SU-DHL-6 (cell line): ENCODE measurements around the gene PGLYRP3.

Experiments used
- H2AFZ ChIP-seq: fragments of 200-600 bp; sonication (generic); 2 replicates; pipeline ENCODE4 v1.6.1; 2014; ENCODE audit warnings: low read depth, mild to moderate bottlenecking, moderate library complexity, mixed read lengths, antibody characterized with exemption, low read length; ENCODE audit not compliant: severe bottlenecking
- H3F3A ChIP-seq: fragments of 200-600 bp; shearing (Covaris generic); 2 replicates; pipeline ENCODE4 v1.6.0; 2016; ENCODE audit warnings: antibody characterized with exemption, mild to moderate bottlenecking; ENCODE audit not compliant: insufficient read depth
- H3K27ac ChIP-seq: fragments of 200-600 bp; sonication (generic); 2 replicates; pipeline ENCODE4 v1.5.1; 2016; ENCODE audit warnings: low read depth, mild to moderate bottlenecking, low read length, moderate library complexity, mixed read lengths
- H3K27me3 ChIP-seq: fragments of 200-600 bp; sonication (generic), shearing (Covaris generic); 2 replicates; pipeline ENCODE4 v1.6.0; 2014; ENCODE audit warnings: mild to moderate bottlenecking, low read length
- H3K36me3 ChIP-seq: fragments of 200-600 bp; sonication (generic); 2 replicates; pipeline ENCODE4 v1.6.1; 2014; ENCODE audit warnings: mild to moderate bottlenecking, low read length, mixed read lengths
- H3K4me2 ChIP-seq: fragments of 300-600, 200-600 bp; shearing (Covaris generic), sonication (generic); 2 replicates; pipeline ENCODE4 v1.6.0; 2014; ENCODE audit warnings: low read length, low read depth, mild to moderate bottlenecking; ENCODE audit not compliant: poor library complexity, severe bottlenecking
- H3K4me3 ChIP-seq: fragments of 200-600 bp; sonication (generic); 2 replicates; pipeline ENCODE4 v1.5.1; 2014; ENCODE audit warnings: antibody characterized with exemption, low read length, mild to moderate bottlenecking, mixed read lengths; ENCODE audit not compliant: insufficient read depth, poor library complexity, severe bottlenecking
- H3K79me2 ChIP-seq: fragments of 200-600 bp; sonication (generic); 2 replicates; pipeline ENCODE4 v1.6.1; 2014; ENCODE audit warnings: mild to moderate bottlenecking, low read length, moderate library complexity; ENCODE audit not compliant: insufficient read depth
- H3K9ac ChIP-seq: fragments of 200-600 bp; sonication (generic); 2 replicates; pipeline ENCODE4 v1.7.0; 2014; ENCODE audit warnings: mild to moderate bottlenecking, low read length
- H3K9me2 ChIP-seq: fragments of 200-600 bp; sonication (generic); replicated peaks from 2 replicates; pipeline ENCODE4 v1.6.1; 2014; ENCODE audit warnings: low read length; ENCODE audit not compliant: insufficient read depth
- H3K9me3 ChIP-seq: fragments of 200-600 bp; sonication (generic); 2 replicates; pipeline ENCODE4 v1.6.1; 2014; ENCODE audit warnings: low read length, mixed read lengths; ENCODE audit not compliant: insufficient read depth
- H4K20me1 ChIP-seq: fragments of 200-600 bp; sonication (generic); 2 replicates; pipeline ENCODE4 v1.6.1; 2014; ENCODE audit warnings: low read depth, mild to moderate bottlenecking, antibody characterized with exemption, low read length, moderate library complexity, mixed read lengths
- CTCF ChIP-seq: fragments of 200-600 bp; sonication (generic); IDR thresholded peaks from one replicate; pipeline ENCODE4 v1.5.1; 2017; ENCODE audit warnings: antibody characterized with exemption, mild to moderate bottlenecking, low read length, moderate library complexity; ENCODE audit not compliant: insufficient read depth, poor library complexity, severe bottlenecking
- EZH2phosphoT487 ChIP-seq: fragments of 200-600 bp; sonication (generic), shearing (Covaris generic); conservative IDR thresholded peaks from 2 replicates; pipeline ENCODE4 v1.6.1; 2018; ENCODE audit warnings: mild to moderate bottlenecking, antibody characterized with exemption, low read length, moderate library complexity, mixed read lengths

Gene PGLYRP3

GRCh38 chr1:153251562-153251961, 61.2 kb downstream of the PGLYRP3 start:
- H3F3A ChIP-seq, result no peaks in the 10 kb centered on the region
- H3K27me3 ChIP-seq, result no peaks in the 10 kb centered on the region
- H3K9me3 ChIP-seq, result no peaks in the 10 kb centered on the region
- H4K20me1 ChIP-seq, result no peaks in the 10 kb centered on the region
- no peak overlapping the region for H3K9ac ChIP-seq
- H3K9me2 ChIP-seq, result no peaks in the 10 kb centered on the region
- no peaks in the 10 kb centered on the region for H3K36me3 ChIP-seq
- H3K79me2 ChIP-seq, result no peaks in the 10 kb centered on the region
- no peak overlapping the region for H2AFZ ChIP-seq
- TF ChIP-seq EZH2phosphoT487, result no peak
- no peak for TF ChIP-seq CTCF
- no peak overlapping the region for H3K4me3 ChIP-seq
- no peak overlapping the region for H3K27ac ChIP-seq
- H3K4me2 ChIP-seq, result no peak overlapping the region

- H3K9ac ChIP-seq, result no peak overlapping the region
- H3K36me3 ChIP-seq, result no peaks in the 10 kb centered on the region
- no peaks in the 10 kb centered on the region for H3K9me2 ChIP-seq
- no peaks in the 10 kb centered on the region for H3K9me3 ChIP-seq
- no peak for TF ChIP-seq CTCF
- no peak for TF ChIP-seq EZH2phosphoT487
- no peak overlapping the region for H2AFZ ChIP-seq
- no peak overlapping the region for H3K27ac ChIP-seq
- no peak overlapping the region for H3K4me3 ChIP-seq
- H4K20me1 ChIP-seq, result no peaks in the 10 kb centered on the region
- no peaks in the 10 kb centered on the region for H3K27me3 ChIP-seq
- no peaks in the 10 kb centered on the region for H3F3A ChIP-seq
- H3K79me2 ChIP-seq, result no peaks in the 10 kb centered on the region
- no peak overlapping the region for H3K4me2 ChIP-seq
Measured at GRCh38 chr1:153251087-153251486, 61.7 kb downstream of the PGLYRP3 start.

GRCh38 chr1:153250166-153250565, 62.6 kb downstream of the PGLYRP3 start:
- Histone ChIP-seq H3K4me2 (no peak overlapping the region), H3K27ac (no peak overlapping the region), H3K79me2 (no peaks in the 10 kb centered on the region), H3K9me3 (no peaks in the 10 kb centered on the region), H3F3A (no peaks in the 10 kb centered on the region), H3K9ac (no peak overlapping the region), H3K4me3 (no peak overlapping the region), H3K36me3 (no peaks in the 10 kb centered on the region), H3K9me2 (no peaks in the 10 kb centered on the region), H4K20me1 (no peaks in the 10 kb centered on the region), H2AFZ (no peak overlapping the region), H3K27me3 (no peaks in the 10 kb centered on the region)
- TF ChIP-seq CTCF, result no peak
- no peak for TF ChIP-seq EZH2phosphoT487
